Measurements from ENCODE around the gene ABCB1. TPM values are rescaled to one million over a fixed set of nuclear protein-coding genes. Genes with fewer than 3 reads are reported as not detected.

ABCB1 gene
- polyA plus RNA-seq, 1 donor from 2014 or later: 1.6 TPM

GRCh38 chr7:87534072-87534471 lies 66.6 kb downstream of the ABCB1 start:
- Histone ChIP-seq H3K36me3 (ENCODE audit: insufficient read depth, low read length) (no peaks in the 10 kb centered on the region), H3F3A (ENCODE audit: insufficient read depth, low read length, poor library complexity, severe bottlenecking) (no peaks in the 10 kb centered on the region), H3K27me3 (ENCODE audit: insufficient read depth, low read depth, low read length) (no peaks in the 10 kb centered on the region), H3K27ac (ENCODE audit: low read length) (no peak overlapping the region), H3K4me3 (ENCODE audit: low read length) (no peak overlapping the region), H2AFZ (ENCODE audit: low read depth, low read length) (no peak overlapping the region), H3K9ac (ENCODE audit: low read length) (no peak overlapping the region), H3K4me2 (ENCODE audit: low read length) (no peak overlapping the region), H3K79me2 (replicated peaks; ENCODE audit: insufficient read depth, low read length) (no peaks in the 10 kb centered on the region), H3K9me2 (ENCODE audit: insufficient read depth, low read length) (no peaks in the 10 kb centered on the region), H4K20me1 (ENCODE audit: insufficient read depth) (no peaks in the 10 kb centered on the region), H3K9me3 (ENCODE audit: low read length) (no peaks in the 10 kb centered on the region)
- TF ChIP-seq POLR2AphosphoS5 (IDR thresholded peaks at IDR 0.05) (no peak), TAF1 (IDR thresholded peaks at IDR 0.05; ENCODE audit: low read depth) (no peak), REST (IDR thresholded peaks at IDR 0.05; ENCODE audit: borderline replicate concordance) (no peak), RAD21 (conservative IDR thresholded peaks at IDR 0.05) (no peak), EP300 (conservative IDR thresholded peaks at IDR 0.05; ENCODE audit: poor library complexity, severe bottlenecking) (no peak), MXI1 (conservative IDR thresholded peaks at IDR 0.05; ENCODE audit: poor library complexity, severe bottlenecking) (no peak)

GRCh38 chr7:87530126-87530525 lies 70.6 kb downstream of the ABCB1 start:
- TF ChIP-seq REST (IDR thresholded peaks at IDR 0.05; ENCODE audit: borderline replicate concordance) (no peak), RAD21 (conservative IDR thresholded peaks at IDR 0.05) (no peak), SMC3 (conservative IDR thresholded peaks at IDR 0.05; ENCODE audit: poor library complexity) (no peak), EP300 (conservative IDR thresholded peaks at IDR 0.05; ENCODE audit: poor library complexity, severe bottlenecking) (no peak), POLR2AphosphoS5 (IDR thresholded peaks at IDR 0.05) (no peak), TAF1 (IDR thresholded peaks at IDR 0.05; ENCODE audit: low read depth) (no peak), EZH2 (IDR thresholded peaks at IDR 0.05; ENCODE audit: borderline replicate concordance, insufficient read depth, low read length, poor library complexity, severe bottlenecking) (no peak), MXI1 (conservative IDR thresholded peaks at IDR 0.05; ENCODE audit: poor library complexity, severe bottlenecking) (no peak)
- TF ChIP-seq, protein P1, sequence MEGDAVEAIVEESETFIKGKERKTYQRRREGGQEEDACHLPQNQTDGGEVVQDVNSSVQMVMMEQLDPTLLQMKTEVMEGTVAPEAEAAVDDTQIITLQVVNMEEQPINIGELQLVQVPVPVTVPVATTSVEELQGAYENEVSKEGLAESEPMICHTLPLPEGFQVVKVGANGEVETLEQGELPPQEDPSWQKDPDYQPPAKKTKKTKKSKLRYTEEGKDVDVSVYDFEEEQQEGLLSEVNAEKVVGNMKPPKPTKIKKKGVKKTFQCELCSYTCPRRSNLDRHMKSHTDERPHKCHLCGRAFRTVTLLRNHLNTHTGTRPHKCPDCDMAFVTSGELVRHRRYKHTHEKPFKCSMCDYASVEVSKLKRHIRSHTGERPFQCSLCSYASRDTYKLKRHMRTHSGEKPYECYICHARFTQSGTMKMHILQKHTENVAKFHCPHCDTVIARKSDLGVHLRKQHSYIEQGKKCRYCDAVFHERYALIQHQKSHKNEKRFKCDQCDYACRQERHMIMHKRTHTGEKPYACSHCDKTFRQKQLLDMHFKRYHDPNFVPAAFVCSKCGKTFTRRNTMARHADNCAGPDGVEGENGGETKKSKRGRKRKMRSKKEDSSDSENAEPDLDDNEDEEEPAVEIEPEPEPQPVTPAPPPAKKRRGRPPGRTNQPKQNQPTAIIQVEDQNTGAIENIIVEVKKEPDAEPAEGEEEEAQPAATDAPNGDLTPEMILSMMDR (IDR thresholded peaks at IDR 0.05; ENCODE audit: poor library complexity, severe bottlenecking): no peak
- Histone ChIP-seq H2AFZ (ENCODE audit: low read depth, low read length) (no peak overlapping the region), H4K20me1 (ENCODE audit: insufficient read depth) (no peaks in the 10 kb centered on the region), H3F3A (ENCODE audit: insufficient read depth, low read length, poor library complexity, severe bottlenecking) (no peaks in the 10 kb centered on the region), H3K9me2 (ENCODE audit: insufficient read depth, low read length) (no peaks in the 10 kb centered on the region), H3K9me3 (ENCODE audit: low read length) (no peaks in the 10 kb centered on the region), H3K27ac (ENCODE audit: low read length) (no peak overlapping the region), H3K4me2 (ENCODE audit: low read length) (no peak overlapping the region), H3K4me3 (ENCODE audit: low read length) (no peak overlapping the region), H3K79me2 (replicated peaks; ENCODE audit: insufficient read depth, low read length) (no peaks in the 10 kb centered on the region), H3K9ac (ENCODE audit: low read length) (no peak overlapping the region), H3K36me3 (ENCODE audit: insufficient read depth, low read length) (no peaks in the 10 kb centered on the region), H3K27me3 (ENCODE audit: insufficient read depth, low read depth, low read length) (no peaks in the 10 kb centered on the region)

All from neural cell (in vitro differentiated cells).